K562 (cell line): ENCODE results near the gene FHIT. TPM values are rescaled to one million over a fixed set of nuclear protein-coding genes. Genes with fewer than 3 reads are reported as not detected.

Source experiments
- ATAC-seq: fragments of 200-7000 bp; cut with Tn5 transposase; 3 replicates; pipeline ENCODE4 v1.9.1; 2020; ENCODE audit warnings: moderate library complexity
- BruUV-seq: library from RNA; stranded (reverse); fragments of 400-500 nt; replicated peaks from 2 replicates; lab custom pipeline; 2021; lab: Mats Ljungman, UMichigan
- CTCF ChIA-PET: fragments of 300-600 bp; formaldehyde crosslinking; extraction: SDS; loops from one replicate; lab custom pipeline; 2021; ENCODE audit warnings: low intra/inter-chr PET ratio; lab: Yijun Ruan, JAX
- POLR2A ChIA-PET: fragments of 300-600, 350-650 bp; sonication (Branson Sonifier 250); formaldehyde crosslinking; extraction: SDS; loops from one replicate; lab custom pipeline; 2021; ENCODE audit warnings: antibody characterized with exemption, inconsistent platforms; lab: Yijun Ruan, JAX
- DNase-seq, 4 experiments: peaks; one replicate each; pipeline versions ENCODE4 v3.0.0 to v3.0.0-alpha.2; 2011 to 2018; ENCODE audit warnings: low spot score in 3 of 4, mixed read lengths in 3 of 4; ENCODE audit errors: extremely low read depth in 1 of 4
- FAIRE-seq: peaks from 2 replicates; lab custom pipeline; 2011; peaks lifted over from hg19 to GRCh38; lab: Jason Lieb, UNC
- H2AFZ ChIP-seq: 2 replicates; pipeline ENCODE4 v1.6.0; 2011; ENCODE audit warnings: low read depth, low read length, control low read depth, inconsistent platforms
- H3K27ac ChIP-seq: fragments of 200-600 bp; 3 replicates; pipeline ENCODE4 v1.8.0; 2011; ENCODE audit warnings: low read depth, mild to moderate bottlenecking, control low read depth, inconsistent platforms, low read length, moderate library complexity, mixed read lengths; ENCODE audit errors: extremely low read depth
- H3K27me3 ChIP-seq, 2 experiments: fragments of 300-600 bp in 1 of 2; 2 replicates in 1 of 2; 3 replicates in 1 of 2; pipeline versions ENCODE4 v1.6.0 to v1.8.0; 2011; ENCODE audit warnings: inconsistent platforms in 2 of 2, low read length in 2 of 2, mild to moderate bottlenecking in 1 of 2, mixed read lengths in 1 of 2, moderate library complexity in 1 of 2; ENCODE audit not compliant: control insufficient read depth in 2 of 2, insufficient read depth in 2 of 2
- H3K36me3 ChIP-seq: fragments of 300-600 bp; 3 replicates; pipeline ENCODE4 v1.8.0; 2011; ENCODE audit warnings: mild to moderate bottlenecking, low read length, inconsistent platforms; ENCODE audit not compliant: control insufficient read depth, insufficient read depth
- H3K4me1 ChIP-seq, 2 experiments: fragments of 200-600 bp in 1 of 2; replicated peaks in 1 of 2; 2 replicates in 1 of 2; 3 replicates in 1 of 2; pipeline versions ENCODE4 v1.5.1 to v1.8.0; 2011; ENCODE audit warnings: inconsistent platforms in 2 of 2, low read length in 2 of 2, mild to moderate bottlenecking in 1 of 2, mixed read lengths in 1 of 2, moderate library complexity in 1 of 2; ENCODE audit not compliant: control insufficient read depth in 2 of 2, insufficient read depth in 2 of 2
- H3K4me2 ChIP-seq: 2 replicates; pipeline ENCODE4 v1.6.1; 2011; ENCODE audit warnings: low read length, control low read depth, inconsistent platforms, mixed read lengths; ENCODE audit not compliant: insufficient read depth
- H3K4me3 ChIP-seq: fragments of 200-600 bp; sonication (generic), shearing (Covaris generic); 2 replicates; pipeline ENCODE4 v1.5.1; 2016; ENCODE audit warnings: control low read depth, inconsistent platforms
- H3K79me2 ChIP-seq: fragments of 200-600 bp; 3 replicates; pipeline ENCODE4 v1.8.0; 2011; ENCODE audit warnings: low read length, inconsistent platforms; ENCODE audit not compliant: control insufficient read depth, insufficient read depth
- H3K9ac ChIP-seq, 2 experiments: 2 replicates each; pipeline versions ENCODE4 v1.6.0 to v1.6.1; 2011; ENCODE audit warnings: low read depth in 2 of 2, low read length in 2 of 2, control low read depth in 1 of 2, inconsistent platforms in 1 of 2, mild to moderate bottlenecking in 1 of 2, mixed read lengths in 1 of 2; ENCODE audit not compliant: insufficient read depth in 1 of 2
- H3K9me1 ChIP-seq: one replicate; pipeline ENCODE4 v1.6.0; 2011; ENCODE audit warnings: inconsistent platforms, mild to moderate bottlenecking, low read length, moderate library complexity; ENCODE audit not compliant: control insufficient read depth, insufficient read depth
- H3K9me3 ChIP-seq: replicated peaks from 2 replicates; pipeline ENCODE4 v1.5.1; 2011; ENCODE audit warnings: low read depth, low read length, inconsistent platforms; ENCODE audit not compliant: control insufficient read depth, insufficient read depth
- H4K20me1 ChIP-seq: replicated peaks from 2 replicates; pipeline ENCODE4 v1.6.1; 2011; ENCODE audit warnings: low read length, inconsistent platforms, mixed read lengths; ENCODE audit not compliant: control insufficient read depth, insufficient read depth
- EWSR1 ChIP-seq: fragments of 450-650 bp; IDR thresholded peaks from 2 replicates; pipeline ENCODE4 v1.6.1; 2018; ENCODE audit warnings: borderline replicate concordance, mild to moderate bottlenecking, low read depth, moderate library complexity; ENCODE audit not compliant: partially characterized antibody
- HMG20A ChIP-seq: fragments of 450-650 bp; formaldehyde crosslinking; conservative IDR thresholded peaks from 2 replicates; pipeline ENCODE4 v1.4.0; 2020; ENCODE audit warnings: mild to moderate bottlenecking, mixed read lengths
- ID3 ChIP-seq, 2 experiments: fragments of 250-450 bp in 1 of 2; fragments of 450-650 bp in 1 of 2; sonication (Bioruptor Pico) in 1 of 2; IDR thresholded peaks; 2 replicates each; pipeline versions ENCODE4 v1.6.1 to v1.8.0; 2016 to 2021; ENCODE audit warnings: mild to moderate bottlenecking in 2 of 2, moderate library complexity in 2 of 2, missing compliant biosample characterization in 1 of 2, missing genetic modification characterization in 1 of 2
- NR2C2 ChIP-seq, 2 experiments: fragments of 200-800 bp in 1 of 2; sonication (Bioruptor generic) in 1 of 2; sonication (generic) in 1 of 2; formaldehyde crosslinking in 1 of 2; IDR thresholded peaks; 2 replicates each; pipeline versions ENCODE4 v1.6.1 to v1.8.0; 2016 to 2022; ENCODE audit warnings: mild to moderate bottlenecking in 1 of 2, missing compliant biosample characterization in 1 of 2, missing genetic modification characterization in 1 of 2, missing genetic modification reagents in 1 of 2
- SMAD4 ChIP-seq: fragments of 250-450 bp; sonication (Bioruptor Pico); conservative IDR thresholded peaks from 2 replicates; pipeline ENCODE4 v1.8.0; 2021; ENCODE audit warnings: inconsistent platforms, mild to moderate bottlenecking, moderate library complexity
- ZBTB7A ChIP-seq: IDR thresholded peaks from 2 replicates; pipeline ENCODE4 v1.6.1; 2011; ENCODE audit warnings: low read depth, mild to moderate bottlenecking, low read length, moderate library complexity, borderline replicate concordance; ENCODE audit not compliant: control insufficient read depth
- ZBTB8A ChIP-seq: fragments of 450-650 bp; IDR thresholded peaks from 2 replicates; pipeline ENCODE4 v1.6.1; 2018; ENCODE audit warnings: mild to moderate bottlenecking, moderate library complexity; ENCODE audit not compliant: partially characterized antibody
- WGBS: fragments of 100-300 bp; shearing (Covaris generic); methylation state at CpG from one replicate; pipeline ENCODE4 v1.1.6; 2016; ENCODE audit warnings: low coverage, mixed read lengths; ENCODE audit not compliant: insufficient coverage; ENCODE audit errors: missing lambda C conversion rate; 5-methylcytosine and 5-hydroxymethylcytosine counted together
- in situ Hi-C: fragments of 300-500 bp; cut with MboI; formaldehyde crosslinking; loops from 4 replicates; pipeline ENCODE4 v1.15.0; 2018; ENCODE audit warnings: inconsistent platforms, mixed read lengths
- intact Hi-C: fragments of 100-400 bp; cut with micrococcal nuclease; formaldehyde crosslinking; loops from 2 replicates; pipeline ENCODE4 v1.14.2; 2022
- polyA plus RNA-seq, 8 experiments: library from polyadenylated mRNA; depleted of rRNA in 4 of 8; stranded (reverse) in 5 of 8; unstranded in 3 of 8; fragments of >200 nt; fragmentation: Nextera tagmentation in 2 of 8; fragmentation: Illumina TruSeq in 1 of 8; extraction: Ambion mirVana in 2 of 8; extraction: Trizol in 1 of 8; gene quantifications; 2 replicates each; pipeline versions ENCODE4 v1.2.1 to v1.2.3, GENCODE V29; 2011 to 2014; ENCODE audit warnings: inconsistent platforms in 1 of 8, missing spikeins in 1 of 8
- total RNA-seq, 7 experiments: library from RNA; depleted of rRNA in 6 of 7; stranded (reverse); fragments of >200 nt in 6 of 7; fragmentation: Illumina TruSeq in 2 of 7; extraction: Trizol in 2 of 7; gene quantifications; 2 replicates each; pipeline versions ENCODE4 v1.2.1 to v1.2.3, GENCODE V29; 2011 to 2021; ENCODE audit warnings: low replicate concordance in 1 of 7

FHIT gene
- total and polyA plus RNA-seq, 9 of the 15 experiments (the other 6 are each of a cell fraction or from before 2014, with no cell fraction given): 1.7 to 9.1 (median 4.3) TPM

GRCh38 chr3:61015408-61015807 is 235.8 kb downstream of the FHIT start:
- no peak overlapping the region for H2AFZ ChIP-seq
- no peaks in the 10 kb centered on the region for H3K9me3 ChIP-seq
- no peaks in the 10 kb centered on the region for H4K20me1 ChIP-seq
- H3K4me2 ChIP-seq: no peak overlapping the region
- no peaks in the 10 kb centered on the region for H3K36me3 ChIP-seq
- H3K4me3 ChIP-seq: no peak overlapping the region
- H3K27me3 ChIP-seq: no peaks in the 10 kb centered on the region
- ChIA-PET CTCF (no interaction called here), POLR2A (interaction anchor here (1.0 kb wide), 1 partner anchor 11 kb away, joined by 3 read pairs; no protein-coding TSS in a partner anchor)
- H3K9me1 ChIP-seq: no peaks in the 10 kb centered on the region
- BruUV-seq: no TSS peak
- H3K9ac ChIP-seq: no peak overlapping the region
- TF ChIP-seq ID3 (CRISPR knock-in tag; IDR thresholded peaks at IDR 0.05) (no peak), ID3 (tag; IDR thresholded peaks at IDR 0.05) (no peak), HMG20A (no peak), EWSR1 (no peak), ZBTB7A (no peak), NR2C2 (CRISPR knock-in tag; IDR thresholded peaks at IDR 0.05) (no peak), NR2C2 (tag; IDR thresholded peaks at IDR 0.05) (no peak), SMAD4 (CRISPR knock-in tag) (no peak), ZBTB8A (no peak)
- in situ Hi-C loops: no loop called here
- no peaks in the 10 kb centered on the region for H3K79me2 ChIP-seq
- WGBS: 15% methylated on average over 2 of the region's 2 CpGs
- FAIRE-seq: no peak
- no peaks in the 10 kb centered on the region for H3K4me1 ChIP-seq
- no peak for ATAC-seq
- intact Hi-C loops: no loop called here
- no peak for DNase-seq
- no peak overlapping the region for H3K27ac ChIP-seq
